Cardiac fibroblast (primary cell): ENCODE results near the gene ZBTB49.
"Not testable (repeated sequence)": the region's sequence is repeated elsewhere in the genome, so short reads cannot be mapped to it uniquely, and the experiment has no call there.

Experiments
- DNase-seq, 2 donors: peaks; one replicate each; pipeline versions ENCODE4 v3.0.0 to v3.0.0-alpha.2; 2010; ENCODE audit warnings: low read depth in 2 of 2
- H3K4me3 ChIP-seq, 2 donors: replicated peaks in 1 of 2; 1 replicate in 1 of 2; 2 replicates in 1 of 2; pipeline ENCODE4 v1.5.1; 2011; ENCODE audit warnings: low read depth in 2 of 2, low read length in 2 of 2, mild to moderate bottlenecking in 2 of 2, moderate library complexity in 1 of 2
- TF ChIP-seq, protein P1 (sequence below): IDR thresholded peaks from one replicate; pipeline ENCODE4 v1.5.1; 2011; ENCODE audit warnings: low read depth, mild to moderate bottlenecking, low read length, inconsistent platforms

Gene ZBTB49

DNA sequence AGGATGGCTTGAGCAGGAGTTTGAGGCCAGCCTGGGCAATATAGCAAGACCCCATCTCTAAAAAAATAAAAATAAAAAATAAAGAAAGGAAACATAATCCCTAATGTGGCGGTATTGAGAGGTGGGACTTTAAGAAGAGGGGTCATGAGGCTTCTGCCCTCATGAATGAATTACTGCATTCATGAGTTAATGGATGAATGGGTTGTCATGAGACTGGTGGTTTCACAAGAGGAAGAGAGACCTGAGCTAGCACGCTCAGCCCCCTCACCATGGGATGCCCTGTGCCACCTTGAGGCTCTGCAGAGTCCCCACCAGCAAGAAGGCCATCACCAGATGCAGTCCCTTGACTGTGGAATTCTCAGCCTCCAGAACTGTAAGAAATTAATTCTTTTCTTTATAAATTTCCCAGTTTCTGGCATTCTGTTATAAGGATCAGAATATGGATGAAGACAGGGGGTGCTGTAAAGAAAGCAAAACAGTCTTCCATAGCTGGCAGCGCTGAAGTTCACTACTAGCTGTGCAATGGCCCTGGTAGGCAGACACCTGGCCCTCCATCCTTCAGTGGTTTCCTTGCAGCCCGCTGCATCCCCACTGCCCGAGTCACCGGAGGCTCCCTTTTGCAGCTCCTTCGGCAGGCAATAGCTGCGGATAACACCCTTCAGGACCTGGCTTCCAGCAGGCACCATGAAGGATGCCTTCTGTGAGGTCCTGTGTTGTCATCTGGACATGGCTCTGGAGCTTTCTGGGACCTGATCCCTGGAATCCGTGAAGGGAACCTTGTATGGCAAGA, 52.0 kb downstream of the ZBTB49 start:
- DNase-seq, result no peak
- TF ChIP-seq, protein P1, sequence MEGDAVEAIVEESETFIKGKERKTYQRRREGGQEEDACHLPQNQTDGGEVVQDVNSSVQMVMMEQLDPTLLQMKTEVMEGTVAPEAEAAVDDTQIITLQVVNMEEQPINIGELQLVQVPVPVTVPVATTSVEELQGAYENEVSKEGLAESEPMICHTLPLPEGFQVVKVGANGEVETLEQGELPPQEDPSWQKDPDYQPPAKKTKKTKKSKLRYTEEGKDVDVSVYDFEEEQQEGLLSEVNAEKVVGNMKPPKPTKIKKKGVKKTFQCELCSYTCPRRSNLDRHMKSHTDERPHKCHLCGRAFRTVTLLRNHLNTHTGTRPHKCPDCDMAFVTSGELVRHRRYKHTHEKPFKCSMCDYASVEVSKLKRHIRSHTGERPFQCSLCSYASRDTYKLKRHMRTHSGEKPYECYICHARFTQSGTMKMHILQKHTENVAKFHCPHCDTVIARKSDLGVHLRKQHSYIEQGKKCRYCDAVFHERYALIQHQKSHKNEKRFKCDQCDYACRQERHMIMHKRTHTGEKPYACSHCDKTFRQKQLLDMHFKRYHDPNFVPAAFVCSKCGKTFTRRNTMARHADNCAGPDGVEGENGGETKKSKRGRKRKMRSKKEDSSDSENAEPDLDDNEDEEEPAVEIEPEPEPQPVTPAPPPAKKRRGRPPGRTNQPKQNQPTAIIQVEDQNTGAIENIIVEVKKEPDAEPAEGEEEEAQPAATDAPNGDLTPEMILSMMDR, result no peak
- no peak overlapping the region for H3K4me3 ChIP-seq

- TF ChIP-seq, protein P1, result no peak
- DNase-seq, result no peak
- no peak overlapping the region for H3K4me3 ChIP-seq
Measured at GRCh38 chr4:4343038-4343437, 53.0 kb downstream of the ZBTB49 start.

- TF ChIP-seq, protein P1, result no peak
- no peak for DNase-seq
- no peak overlapping the region for H3K4me3 ChIP-seq
Measured at GRCh38 chr4:4344915-4345527, 55.0 kb downstream of the ZBTB49 start.

- no peak for DNase-seq
- TF ChIP-seq, protein P1, result no peak
- H3K4me3 ChIP-seq, result no peak overlapping the region
Measured at GRCh38 chr4:4347585-4347984, 57.5 kb downstream of the ZBTB49 start.

GRCh38 chr4:4348585-4348984, 58.5 kb downstream of the ZBTB49 start:
- H3K4me3 ChIP-seq, DNase-seq: not testable (repeated sequence)

GRCh38 chr4:4349867-4350266, 59.8 kb downstream of the ZBTB49 start:
- no peak for DNase-seq
- TF ChIP-seq, protein P1, result no peak
- no peak overlapping the region for H3K4me3 ChIP-seq

DNA sequence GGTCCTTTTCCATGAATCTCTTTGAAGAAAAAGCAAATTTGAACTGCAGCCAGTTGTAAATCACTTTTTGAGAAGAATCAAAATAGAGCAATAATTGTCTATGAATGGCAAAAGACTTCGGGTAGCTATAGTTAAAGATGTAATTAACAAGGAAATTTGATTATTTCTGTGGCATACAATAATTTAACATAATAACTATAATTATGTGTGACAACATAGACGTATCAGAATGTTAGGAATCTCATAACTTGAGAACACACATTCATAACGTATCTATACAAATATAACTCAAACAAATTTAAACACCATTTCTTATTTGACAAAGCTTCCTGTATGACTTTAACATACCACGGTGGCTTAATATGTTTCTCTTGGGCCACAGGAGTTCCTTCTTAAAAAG, 60.9 kb downstream of the ZBTB49 start:
- no peak for DNase-seq
- TF ChIP-seq, protein P1, result no peak

More for the DNA sequence above, 60.9 kb downstream of the ZBTB49 start:
- H3K4me3 ChIP-seq, result no peak overlapping the region
